Measurements from ENCODE around the gene RASIP1.
"Not testable (repeated sequence)": the region's sequence is repeated elsewhere in the genome, so short reads cannot be mapped to it uniquely, and the experiment has no call there.

Gene RASIP1

DNA sequence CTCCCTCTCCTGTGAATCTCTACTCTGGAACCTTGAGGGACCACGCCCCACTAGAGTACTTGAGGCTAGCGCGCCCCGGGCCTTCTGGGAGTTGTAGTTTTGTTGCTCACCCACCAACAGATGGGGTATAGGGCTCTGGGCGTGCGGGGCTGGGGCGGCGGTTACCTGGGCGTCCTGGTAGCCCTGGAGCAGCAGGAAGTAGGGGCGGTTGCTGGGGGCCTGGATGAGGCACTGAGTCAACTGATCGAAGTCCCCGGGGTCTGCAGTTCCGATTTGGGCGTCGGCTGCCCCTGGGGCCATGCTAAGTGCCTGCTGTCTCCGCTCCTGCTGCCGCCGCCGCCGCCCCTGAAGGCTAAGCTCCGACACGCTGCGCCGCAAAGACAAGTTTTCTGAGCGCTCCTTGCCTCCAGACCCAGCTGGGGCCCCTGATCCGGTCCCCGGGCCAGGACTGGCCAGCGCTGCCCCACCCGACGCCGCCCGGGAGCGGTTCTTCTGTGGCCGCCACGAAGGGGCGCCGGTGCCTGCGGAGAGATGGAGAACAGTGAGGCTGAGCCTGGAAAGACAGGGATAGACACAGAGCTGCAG lies 5.3 kb downstream of the RASIP1 start:
- DNase-seq (ENCODE audit: low spot score): no peak

DNA sequence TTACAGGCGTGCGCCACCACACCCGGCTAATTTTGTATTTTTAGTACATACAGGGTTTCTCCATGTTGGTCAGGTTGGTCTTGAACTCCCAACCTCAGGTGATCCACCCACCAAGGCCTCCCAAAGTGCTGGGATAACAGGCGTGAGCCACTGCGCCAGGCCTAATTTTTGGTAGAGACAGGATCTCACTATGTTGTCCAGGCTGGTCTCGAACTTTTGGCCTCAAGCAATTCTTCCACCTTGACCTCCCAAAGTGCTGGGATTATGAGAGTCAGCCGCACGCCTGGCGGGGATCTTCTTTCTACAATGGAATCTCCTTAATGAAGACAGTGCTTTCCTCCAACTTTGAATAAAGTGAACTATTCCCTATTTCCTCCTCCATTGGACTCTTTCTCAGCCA lies 5.8 kb downstream of the RASIP1 start:
- no peak for DNase-seq (ENCODE audit: low spot score)

GRCh38 chr19:48731452-48731851 lies 9.0 kb downstream of the RASIP1 start:
- DNase-seq (ENCODE audit: low spot score): no peak

GRCh38 chr19:48728911-48729664 lies 11.3 kb downstream of the RASIP1 start:
- DNase-seq (ENCODE audit: low spot score): no peak

- peak; percentile 73 for DNase-seq (ENCODE audit: low spot score)
Observed at GRCh38 chr19:48726556-48726955, 13.9 kb downstream of the RASIP1 start.

DNA sequence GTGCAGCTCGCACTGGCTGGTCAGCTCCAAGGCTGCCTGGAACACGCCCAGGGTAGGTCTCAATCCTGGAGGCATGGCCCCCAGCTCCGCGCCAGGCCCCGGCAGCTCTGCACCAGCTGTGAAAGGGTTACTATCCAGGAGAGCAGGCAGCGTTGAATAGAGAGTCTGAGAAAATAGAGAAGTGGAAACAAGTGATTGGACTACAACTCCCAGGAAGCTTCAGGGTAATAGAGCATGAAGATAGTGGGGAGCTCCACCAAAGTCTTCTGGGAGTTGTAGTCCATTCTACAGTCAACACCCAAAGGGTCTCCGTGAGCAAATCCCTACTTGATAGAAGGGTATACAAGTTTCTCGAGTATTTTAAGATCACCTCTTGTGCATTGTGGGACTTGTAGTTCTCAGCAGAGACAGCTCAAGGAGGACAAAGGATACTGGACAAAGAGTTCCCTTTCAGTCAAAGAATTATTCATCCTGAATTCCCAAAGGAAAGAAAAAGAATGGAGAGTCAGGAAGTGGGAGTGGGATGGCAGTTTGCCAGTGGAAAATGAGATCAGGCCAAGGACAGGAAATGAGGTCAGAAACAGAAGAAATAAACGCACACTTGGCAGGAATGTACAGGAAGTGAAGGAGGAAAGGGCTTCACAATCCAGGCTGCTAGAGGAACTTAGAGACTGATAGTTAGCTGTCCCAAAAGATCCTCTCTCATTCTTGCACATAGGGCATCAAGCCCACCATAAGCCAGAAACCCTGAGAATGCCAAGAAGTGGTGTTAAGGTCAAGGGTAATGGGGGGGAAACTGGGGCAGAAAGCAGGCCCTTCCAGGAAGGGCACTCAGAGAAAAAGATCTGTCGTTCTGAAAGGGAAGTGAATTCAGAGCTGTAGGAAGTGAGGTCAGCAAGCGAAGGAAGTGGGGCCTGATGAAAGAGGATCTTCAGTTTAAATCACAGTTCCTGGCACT lies 15.3 kb downstream of the RASIP1 start:
- DNase-seq (ENCODE audit: low spot score): peak; percentile 95

DNA sequence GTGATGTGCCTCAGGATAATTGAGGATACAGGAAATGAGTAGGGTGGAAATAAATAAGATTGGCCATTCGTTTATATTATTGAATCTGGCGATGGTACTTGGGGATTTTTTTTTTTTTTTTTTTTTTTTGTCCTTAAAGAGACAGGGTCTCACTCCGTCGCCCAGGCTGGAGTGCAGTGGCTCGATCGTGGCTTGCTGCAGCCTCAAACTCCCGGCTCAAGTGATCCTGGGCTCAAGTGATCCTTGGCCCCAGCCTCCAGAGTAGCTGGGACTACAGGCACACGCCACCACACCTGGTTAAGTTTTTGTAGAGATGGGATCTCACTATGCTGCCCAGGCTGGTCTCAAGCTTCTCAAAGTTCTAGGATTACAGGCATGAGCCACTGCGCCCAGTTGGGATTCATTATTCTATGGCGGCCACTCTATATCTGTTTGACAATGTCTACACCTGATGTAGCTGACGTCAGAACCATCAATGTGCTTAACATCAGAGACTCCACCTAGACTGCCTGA lies 18.2 kb downstream of the RASIP1 start:
- DNase-seq (ENCODE audit: low spot score): no peak

DNA sequence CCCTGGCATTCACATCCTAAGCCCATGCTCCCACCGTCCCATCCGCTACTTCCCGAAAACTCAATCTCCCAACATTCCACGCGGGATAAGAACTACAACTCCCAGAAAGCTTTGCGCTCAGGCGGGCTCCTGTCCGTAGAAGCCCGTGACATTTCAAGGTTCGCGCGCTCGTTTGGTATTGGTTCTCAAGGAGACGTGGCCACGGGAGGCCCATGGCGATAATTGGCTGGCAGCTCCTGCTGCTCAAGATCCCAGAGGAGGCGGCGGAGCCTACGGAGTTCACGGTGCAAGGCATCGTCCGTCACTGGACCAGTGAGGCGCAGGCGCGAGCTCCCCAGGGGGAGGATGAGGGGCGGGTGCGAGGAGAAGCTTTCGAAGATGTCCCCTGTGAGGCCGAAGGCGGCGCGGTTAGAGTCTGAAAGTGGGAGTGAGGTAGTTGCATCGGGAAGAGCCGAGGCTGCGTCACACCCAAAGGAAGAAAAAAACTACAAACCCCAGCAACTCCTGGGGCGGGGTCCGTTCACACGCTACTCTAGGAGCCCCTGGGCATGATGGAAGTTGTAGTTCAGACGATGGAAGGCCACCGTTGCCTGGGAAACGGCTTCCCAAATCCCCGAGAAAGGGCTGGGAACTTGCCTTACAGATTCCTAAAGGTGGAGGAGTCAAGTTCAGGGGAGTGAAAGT lies 19.7 kb downstream of the RASIP1 start:
- DNase-seq (ENCODE audit: low spot score): peak; percentile 98

- DNase-seq (ENCODE audit: low spot score): no peak
Observed at GRCh38 chr19:48720251-48720612, 20.2 kb downstream of the RASIP1 start.

- no peak for DNase-seq (ENCODE audit: low spot score)
Observed at GRCh38 chr19:48719263-48720171, 20.9 kb downstream of the RASIP1 start, which contains the start of gene MAMSTR. TSS of gene MAMSTR (minus strand) at chr19:48719725. CDS start at chr19:48719031, 694 bp downstream.

DNA sequence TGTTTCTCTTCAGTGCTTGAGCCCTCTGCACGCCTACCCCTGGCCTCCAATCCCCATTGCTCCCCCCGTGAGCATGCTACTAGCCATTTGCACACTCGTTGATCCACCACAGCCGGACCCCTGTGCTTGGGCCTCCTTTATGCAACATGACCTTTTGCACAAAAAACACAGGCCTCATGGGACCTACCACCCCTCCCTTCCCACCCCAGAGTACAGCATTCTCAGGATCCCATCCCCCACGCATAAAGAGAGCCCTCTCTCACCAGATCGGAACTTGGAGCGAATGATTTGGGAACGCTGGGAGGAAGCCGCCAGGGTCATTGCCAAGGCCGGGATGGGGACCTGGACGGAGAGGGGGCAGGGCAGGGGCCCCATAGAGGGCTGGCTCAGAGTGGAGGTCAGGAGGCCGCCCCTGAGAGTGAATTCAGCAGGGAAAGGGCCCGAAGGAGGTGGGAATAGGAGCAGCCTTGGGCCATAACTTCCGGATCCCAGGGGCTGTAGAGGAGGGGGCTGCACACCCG lies 21.6 kb downstream of the RASIP1 start:
- no peak for DNase-seq (ENCODE audit: low spot score)

DNA sequence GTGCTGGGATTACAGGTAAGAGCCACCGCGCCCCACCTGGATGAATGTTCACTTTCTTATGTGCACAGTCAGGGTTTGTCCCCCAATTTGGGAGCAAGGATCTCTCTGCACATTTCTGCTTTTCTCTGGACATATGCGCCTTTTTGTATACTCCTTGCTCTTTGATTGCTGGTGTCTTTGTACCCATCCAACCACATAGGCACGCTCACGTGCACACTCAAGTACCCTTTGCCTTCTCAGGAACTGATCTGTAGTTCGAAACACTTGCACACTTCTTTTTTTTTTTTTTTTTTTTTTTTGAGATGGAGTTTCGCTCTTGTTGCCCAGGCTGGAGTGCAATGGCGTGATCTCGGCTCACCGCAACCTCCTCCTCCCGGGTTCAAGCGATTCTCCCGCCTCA lies 22.3 kb downstream of the RASIP1 start:
- DNase-seq (ENCODE audit: low spot score): not testable (repeated sequence)

- DNase-seq (ENCODE audit: low spot score): no peak
Observed at GRCh38 chr19:48716562-48717291, 23.7 kb downstream of the RASIP1 start.

DNA sequence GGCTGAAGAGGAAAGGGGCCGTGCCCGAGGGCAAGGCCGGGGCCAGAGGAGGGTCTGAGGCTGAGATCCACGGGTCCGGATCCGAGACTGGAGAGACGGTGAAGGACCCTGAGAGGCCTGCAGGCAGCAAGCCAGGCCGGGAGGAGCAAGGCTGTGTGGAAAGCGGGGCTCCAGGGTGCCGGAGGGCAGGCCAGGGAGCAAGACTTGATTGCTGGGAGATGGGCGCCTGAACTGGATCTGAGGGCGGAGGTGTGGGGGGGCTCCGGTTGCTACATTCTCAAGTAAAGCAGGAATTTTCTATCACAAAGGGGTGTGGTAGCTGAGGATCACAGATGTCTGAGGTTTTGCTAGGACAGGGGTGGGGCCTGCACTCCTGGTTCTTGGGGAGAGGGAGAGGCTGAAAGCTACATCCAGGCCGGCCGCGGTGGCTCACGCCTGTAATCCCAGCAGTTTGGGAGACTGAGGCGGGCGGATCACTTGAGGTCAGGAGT lies 24.7 kb downstream of the RASIP1 start:
- DNase-seq (ENCODE audit: low spot score): no peak

DNA sequence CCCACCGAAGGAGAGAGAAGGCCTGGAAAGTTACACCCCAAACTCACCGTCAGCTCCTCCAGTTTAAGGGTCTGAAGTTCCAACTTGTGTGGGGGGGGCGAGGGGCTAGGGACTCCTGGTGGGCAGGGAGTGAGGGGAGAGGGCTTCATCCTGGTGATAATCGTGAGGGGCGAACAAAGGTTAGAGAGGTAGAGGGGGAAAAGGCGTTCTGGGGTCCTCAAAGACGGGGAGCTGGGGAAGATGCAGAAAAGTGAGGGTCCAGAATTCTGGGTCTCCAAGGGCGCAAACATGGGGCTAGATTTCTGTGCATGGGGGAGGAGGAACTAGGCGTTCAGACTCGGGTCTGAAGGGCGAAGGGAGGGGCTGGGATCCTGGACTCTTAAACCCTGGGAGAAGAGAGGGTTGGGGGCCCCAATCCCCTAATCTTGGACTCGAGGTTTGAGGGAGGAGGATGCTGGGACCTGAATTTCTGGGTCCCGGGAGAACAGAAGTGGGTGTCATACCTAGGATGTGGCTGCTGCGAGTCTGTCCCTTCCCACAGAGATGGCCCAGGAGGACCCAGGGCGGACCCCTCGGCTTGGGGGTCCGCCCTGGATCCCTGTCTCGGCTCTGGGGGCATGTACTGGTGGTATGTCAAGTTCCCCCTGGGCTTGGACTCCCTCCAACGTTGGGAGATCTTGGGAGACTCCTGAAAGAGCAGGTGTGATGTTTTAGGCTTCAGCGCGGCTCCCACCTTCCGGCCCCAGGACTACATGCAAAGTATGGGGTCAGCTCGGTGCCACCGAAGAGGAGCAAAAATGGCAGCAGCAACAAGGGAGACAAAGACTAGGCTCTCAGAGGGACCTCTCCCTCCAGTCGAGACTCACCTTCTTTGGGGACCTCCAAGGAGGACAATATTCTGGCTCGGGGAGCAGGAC lies 25.4 kb downstream of the RASIP1 start:
- no peak for DNase-seq (ENCODE audit: low spot score)

DNA sequence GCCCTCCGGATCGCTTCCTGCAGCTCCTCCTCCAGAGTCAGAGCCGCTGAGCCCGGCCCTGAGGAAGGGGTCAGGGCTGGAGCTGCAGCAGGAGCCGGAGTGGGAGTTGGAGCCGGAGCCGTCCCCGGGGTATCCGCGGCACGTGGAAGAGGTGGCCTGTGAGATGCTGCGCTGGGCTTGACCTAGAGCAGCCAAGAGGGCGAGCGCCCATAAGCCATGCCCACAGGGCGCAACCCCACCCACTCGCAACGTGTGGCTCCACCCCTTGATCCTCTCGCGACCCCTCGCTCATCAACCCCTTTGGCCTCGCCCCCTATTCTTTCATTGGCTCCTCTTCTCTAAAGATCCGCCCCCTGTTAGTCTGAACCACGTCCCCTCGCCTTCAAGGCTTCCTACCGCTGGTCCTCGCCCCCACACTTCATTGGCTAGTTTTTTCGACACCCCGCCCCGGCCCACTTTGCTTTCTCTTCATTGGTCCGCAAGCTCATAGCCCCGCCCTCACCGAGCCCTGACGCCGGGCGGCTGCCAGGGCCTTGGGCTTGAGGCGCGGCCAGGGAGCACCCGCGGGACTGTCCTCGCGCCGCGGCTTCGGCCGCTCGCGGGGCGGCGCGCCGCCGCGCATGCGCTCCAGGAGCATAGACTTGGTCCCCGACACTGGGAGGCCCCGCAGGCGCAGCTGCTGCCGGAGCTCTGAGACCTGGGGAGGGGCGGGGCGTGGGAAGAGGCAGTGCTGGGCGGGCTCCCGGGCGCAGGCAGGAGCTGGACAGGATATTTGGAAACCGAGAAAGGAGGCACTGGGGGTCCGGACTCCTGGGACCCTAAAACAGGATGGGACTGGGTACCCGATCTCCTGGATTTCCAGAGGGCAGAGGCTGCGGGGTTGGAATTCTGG lies 26.3 kb downstream of the RASIP1 start:
- DNase-seq (ENCODE audit: low spot score): peak; percentile 99

GRCh38 chr19:48713041-48713863 lies 27.2 kb downstream of the RASIP1 start:
- peak; percentile 39 for DNase-seq (ENCODE audit: low spot score)

All from RKO (cell line).